Stimulated activated CD8-positive, alpha-beta memory T cell treated with anti-CD3 and anti-CD28 coated beads, Interleukin-12 subunit alpha, Interleukin-12 subunit beta, amount 100 ng/mL, for 24 hours (primary cell): ENCODE results near the gene CNTNAP2.
"Not testable (repeated sequence)": the region's sequence is repeated elsewhere in the genome, so short reads cannot be mapped to it uniquely, and the experiment has no call there.

Experiments
- DNase-seq: peaks from one replicate; pipeline ENCODE4 v3.0.0-alpha.2; 2020; ENCODE audit errors: extremely low read depth

Gene CNTNAP2

DNA sequence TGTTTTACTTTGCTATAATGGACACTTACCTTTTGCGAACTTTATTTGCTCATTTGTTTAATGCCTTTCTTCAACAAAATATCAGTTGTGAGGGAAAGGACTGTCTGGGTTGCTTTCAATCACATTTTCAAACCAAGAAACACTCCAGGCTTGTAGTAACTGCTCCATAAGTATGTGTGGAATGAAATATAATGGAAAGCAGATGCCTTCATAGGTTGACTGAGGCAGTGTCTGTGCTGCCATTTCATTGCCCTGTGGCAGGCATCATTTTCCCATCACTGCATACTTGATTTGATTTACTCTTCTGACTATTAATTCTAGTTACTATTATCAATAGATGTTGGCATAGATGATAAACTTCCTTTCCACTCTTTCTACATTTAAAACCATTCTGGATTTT lies 762.3 kb downstream of the CNTNAP2 start:
- no peak for DNase-seq

DNA sequence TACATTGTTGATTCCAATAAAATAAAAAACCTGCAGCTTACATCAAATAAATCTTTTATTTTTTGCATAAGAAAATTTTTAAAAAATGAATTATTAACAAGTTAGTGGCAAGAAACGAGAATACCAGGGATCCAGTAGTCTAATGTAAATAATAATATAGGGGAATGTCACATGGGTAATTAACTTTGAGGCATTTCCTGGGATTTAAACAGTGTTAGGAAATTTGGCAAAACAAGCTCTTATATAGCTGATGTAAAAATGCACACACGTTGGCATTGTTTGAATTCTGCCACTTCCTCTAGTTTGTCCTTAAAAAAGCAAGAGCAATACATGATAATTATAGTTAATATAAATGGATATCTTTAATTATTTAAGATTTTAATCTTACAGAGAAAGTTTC lies 768.6 kb downstream of the CNTNAP2 start:
- DNase-seq: no peak

DNA sequence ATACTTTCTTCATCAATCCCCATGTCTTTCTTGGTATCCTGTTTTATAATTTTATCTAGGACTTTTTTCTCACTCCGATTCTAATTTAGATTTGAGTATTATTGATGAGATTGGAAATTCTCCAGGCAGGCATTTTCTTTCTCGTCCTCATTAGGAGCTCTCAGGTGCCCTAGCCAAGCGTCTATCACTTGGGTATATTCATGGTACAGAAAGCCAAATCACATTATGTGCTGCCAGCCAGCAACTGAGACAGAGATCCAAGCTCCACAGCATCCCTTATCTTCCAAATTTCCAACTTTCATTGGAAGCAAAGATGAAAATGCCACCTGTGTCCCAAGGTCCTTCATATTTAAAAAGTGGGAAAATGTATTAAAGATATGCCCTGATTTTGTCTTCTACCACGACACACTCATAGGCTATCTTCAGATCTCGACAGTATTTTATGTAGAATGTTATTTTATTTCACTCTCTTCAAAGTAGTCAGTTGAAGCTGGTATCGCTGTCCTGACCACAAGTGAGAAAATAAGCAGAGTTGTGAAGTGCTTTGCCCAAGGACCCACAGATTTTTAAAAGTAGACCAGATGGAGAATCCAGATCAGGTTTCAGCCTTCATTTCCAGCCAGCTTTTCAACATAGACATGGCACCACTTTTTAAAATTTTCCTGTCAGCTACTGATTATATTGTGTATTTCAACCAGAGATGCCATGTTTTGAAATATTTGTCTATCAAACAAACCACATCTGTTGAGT lies 773.4 kb downstream of the CNTNAP2 start:
- DNase-seq: no peak

DNA sequence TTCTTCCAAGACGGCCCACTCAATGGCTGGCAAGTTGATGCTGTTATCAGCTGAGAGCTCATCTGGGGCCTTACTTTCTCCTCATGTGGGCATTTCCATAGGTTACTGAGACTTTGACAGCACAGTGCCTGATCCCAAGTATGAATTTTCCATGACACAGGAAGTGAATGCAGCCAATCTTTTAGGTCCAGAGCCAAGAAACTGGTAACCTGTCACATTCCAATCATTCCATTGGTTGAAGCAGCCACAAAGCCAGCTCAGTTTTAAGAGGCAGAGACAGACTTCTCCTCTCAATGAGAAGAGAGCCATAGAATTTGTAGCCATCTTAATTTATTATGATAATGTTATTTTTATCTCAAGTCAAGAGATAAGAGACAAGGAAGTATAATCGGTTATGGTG lies 775.5 kb downstream of the CNTNAP2 start:
- DNase-seq: no peak

DNA sequence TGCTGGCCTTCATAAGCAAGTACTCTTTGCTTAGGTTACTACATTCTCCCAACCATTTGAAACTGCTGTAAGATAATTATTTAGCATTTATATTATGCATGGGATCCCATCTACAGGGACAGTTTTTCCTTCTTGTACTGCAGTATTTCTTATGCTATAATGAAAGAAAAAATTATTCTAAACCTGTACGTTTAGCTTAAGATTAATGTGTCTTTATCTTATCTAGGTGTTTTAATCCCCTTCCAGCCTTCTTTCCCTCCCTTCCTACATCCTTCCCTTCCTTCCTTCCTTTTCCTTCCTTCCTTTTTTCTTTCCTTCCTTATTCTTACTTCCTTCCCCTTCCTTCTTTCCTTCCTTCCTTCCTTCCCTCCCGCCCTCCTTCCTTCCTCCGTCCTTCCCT lies 778.3 kb downstream of the CNTNAP2 start:
- DNase-seq: no peak

DNA sequence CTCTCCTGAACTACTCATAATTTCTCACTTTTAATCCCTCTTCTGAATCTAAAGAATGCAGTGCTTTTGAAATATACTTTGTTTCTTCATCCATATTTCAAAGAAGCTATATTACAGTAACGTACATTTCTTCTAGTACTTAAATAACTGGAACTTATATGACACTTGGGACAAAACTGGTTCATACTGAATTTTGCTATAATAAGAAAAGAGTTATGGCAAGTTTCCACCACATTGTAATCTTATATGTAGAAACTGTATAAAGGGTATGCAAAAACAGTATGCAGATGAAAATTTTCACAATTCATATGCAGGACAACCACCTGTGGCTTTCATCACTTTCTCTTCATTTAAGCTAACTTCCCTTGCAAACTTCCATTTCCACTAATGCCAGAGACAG lies 785.7 kb downstream of the CNTNAP2 start:
- DNase-seq: no peak

DNA sequence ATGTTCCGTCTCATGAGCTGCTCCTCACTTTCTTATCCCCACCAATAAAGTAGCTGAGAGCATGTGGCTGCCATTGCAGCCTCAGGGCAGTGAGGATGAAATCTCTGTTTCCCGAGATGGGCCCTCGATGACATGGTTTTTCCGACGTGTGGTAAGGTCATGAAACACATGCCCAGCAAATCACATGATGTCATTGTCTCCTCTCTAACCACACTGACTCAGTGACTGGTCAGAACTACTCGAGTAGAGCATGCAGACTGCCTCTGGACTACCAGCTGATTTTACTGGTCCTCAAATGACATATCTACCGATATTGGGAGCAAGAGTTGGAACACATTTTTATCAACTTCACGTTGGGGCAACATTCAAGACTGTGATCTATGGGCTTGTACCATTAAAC lies 786.1 kb downstream of the CNTNAP2 start:
- DNase-seq: no peak

DNA sequence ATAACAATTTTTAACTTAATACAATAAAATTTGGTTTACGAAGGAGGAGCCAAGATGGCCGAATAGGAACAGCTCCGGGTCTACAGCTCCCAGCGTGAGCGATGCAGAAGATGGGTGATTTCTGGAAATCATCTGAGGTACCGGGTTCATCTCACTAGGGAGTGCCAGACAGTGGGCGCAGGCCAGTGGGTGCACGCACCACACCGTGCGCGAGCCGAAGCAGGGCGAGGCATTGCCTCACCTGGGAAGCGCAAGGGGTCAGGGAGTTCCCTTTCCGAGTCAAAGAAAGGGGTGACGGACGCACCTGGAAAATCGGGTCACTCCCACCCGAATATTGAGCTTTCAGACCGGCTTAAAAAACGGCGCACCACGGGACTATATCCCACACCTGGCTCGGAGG lies 789.1 kb downstream of the CNTNAP2 start:
- DNase-seq: not testable (repeated sequence)

DNA sequence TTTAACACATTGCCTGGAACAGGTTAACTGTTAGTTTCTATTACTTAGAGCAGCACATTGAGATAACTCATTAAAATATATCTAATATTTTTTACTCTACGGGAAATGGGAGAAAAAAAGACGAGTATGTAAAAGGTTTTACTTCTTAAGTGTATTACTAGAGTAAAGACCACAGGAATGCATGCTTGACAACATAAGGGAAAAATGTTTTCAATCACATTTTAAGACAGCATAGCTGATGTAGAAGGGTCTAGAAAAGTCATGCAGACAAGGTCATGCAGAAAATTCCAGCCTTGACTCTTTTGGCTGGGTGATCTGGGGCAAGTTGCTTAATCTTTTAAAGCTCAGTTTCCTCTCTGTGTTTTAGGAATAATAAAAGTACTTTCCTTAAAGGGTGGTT lies 806.2 kb downstream of the CNTNAP2 start:
- no peak for DNase-seq

DNA sequence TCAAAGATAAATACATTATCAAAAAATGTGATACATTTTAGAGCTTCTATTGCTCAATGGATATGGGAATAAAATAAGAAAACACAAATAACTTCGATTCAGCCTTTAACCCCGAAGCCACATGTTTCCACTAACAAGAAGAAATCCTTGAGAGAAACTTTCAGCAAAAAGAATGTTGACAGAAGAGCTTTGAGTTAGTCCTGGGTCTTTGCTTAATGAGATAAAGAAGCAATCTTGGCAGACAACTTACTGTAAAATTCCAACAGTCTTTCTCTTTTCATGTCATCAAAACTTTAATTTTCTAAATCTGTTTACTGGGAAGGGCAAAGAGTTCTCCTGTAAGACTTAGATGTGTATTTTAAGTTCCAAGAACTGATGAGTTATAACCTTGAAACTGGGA lies 810.2 kb downstream of the CNTNAP2 start:
- DNase-seq: no peak

DNA sequence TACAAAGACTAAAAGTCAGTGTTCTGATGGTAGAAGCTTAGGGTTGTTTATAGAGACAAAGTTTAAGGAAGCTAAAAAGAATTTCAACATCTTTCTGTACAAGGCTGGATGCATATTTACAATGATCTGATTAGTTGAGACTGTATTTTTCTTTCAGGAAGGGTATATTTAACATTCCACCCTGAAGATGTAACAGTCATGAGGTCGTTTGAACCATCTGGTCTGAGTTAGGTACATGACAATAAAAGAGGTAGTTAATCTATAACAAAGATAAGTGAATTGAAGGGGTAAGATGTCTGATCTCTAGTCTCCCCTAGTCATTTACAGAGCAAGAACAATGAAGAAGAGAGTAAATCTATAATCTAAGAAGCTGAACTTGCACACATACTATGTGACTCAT lies 821.2 kb downstream of the CNTNAP2 start:
- no peak for DNase-seq

DNA sequence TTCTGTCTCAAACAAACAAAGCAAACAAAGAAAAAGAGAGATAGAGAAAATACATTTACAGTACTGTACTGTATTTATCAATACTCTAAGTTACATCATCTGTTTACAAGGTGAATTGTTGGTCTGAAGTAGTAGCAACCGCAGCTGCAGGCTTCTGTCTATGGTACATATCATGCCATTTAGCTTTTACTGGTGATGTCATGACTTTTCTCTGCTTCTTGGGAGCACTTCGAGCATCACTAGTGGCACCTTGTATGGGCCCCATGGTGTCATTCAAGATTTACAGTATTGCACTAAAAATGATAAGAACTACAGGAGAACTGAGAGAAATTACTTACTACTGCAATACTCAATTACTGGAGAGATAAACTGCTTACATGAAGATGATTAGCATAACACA lies 826.9 kb downstream of the CNTNAP2 start:
- no peak for DNase-seq

DNA sequence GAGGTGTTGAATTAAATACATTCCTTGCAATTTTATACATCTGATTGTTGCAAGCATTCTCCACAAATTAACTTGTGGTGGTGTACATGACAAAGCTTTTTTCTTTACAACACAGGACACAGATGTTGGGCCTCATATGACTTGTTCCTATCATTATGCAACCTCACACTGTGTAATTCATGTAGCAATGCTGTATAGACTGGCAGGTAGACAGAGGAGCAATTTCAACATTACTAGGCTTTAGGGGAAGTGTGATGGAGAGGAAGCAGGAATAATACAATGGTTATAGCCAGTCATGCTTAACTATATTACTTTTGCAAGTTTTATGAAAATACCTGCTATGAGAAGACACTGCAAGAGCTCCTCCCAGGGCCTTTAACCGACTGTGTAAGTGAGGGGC lies 832.1 kb downstream of the CNTNAP2 start:
- no peak for DNase-seq

DNA sequence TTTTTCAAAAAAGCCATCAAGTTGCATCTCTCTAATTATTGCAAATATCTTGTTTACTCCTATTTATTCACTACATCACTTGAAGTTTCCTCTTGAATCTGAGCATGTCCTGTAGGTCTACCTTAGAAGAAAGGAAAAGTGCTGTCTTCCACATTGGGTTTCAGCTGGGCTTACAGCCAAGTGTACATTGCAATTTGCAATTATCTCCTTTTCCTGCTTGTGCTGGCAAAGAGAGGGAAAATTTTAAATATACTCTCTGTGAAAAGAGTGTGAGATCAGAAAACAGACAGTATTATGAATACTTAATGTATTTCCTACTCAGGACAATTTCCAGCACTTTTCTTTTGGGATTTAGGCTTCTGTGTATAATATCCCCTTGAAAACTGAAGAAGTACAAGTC lies 839.7 kb downstream of the CNTNAP2 start:
- DNase-seq: no peak

DNA sequence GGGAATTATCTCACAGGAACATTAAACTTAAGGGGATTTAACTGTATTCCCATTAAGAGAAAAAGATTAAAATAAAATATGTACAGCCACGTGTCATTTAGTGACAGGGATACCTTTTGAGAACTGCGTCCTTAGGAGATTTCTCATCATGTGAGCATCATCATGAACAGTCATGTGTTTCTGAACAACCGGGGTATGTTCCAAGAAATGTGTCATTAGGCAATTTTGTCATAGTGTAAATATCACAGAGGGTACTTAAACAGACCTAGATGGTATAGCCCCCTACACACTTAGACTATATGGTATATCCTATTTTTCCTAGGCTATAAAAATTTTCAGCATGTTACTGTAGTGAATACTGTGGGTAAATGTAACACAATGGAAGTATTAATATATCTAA lies 840.3 kb downstream of the CNTNAP2 start:
- DNase-seq: no peak

DNA sequence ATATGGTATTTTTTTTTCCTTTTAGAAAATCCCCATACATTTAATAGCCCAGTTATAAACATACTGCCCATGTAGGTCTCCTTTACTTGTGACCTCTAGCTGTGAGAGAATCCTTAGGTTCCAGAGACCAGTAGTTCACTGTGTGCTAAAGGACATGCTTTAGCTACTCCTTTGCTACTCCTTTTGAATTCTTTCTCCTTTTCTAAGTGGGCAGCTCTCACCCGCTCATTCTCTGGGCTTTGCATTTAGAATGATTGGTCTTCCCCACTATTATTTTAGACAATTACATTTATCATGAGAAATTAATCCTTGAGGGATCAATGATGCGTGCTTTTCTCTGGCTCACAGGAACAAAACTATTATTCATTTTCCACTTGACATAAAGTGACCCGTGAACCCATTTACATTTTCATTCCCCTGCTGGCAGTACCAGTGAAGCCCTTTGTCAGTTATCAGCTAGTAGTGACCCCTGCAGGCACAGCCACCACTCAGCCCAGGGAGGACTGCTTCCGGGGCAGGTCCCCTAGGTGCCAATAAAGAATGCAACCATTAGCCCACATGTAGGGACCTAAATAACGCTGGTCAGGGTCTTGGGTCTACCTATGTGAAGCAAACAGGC lies 844.3 kb downstream of the CNTNAP2 start:
- DNase-seq: no peak

DNA sequence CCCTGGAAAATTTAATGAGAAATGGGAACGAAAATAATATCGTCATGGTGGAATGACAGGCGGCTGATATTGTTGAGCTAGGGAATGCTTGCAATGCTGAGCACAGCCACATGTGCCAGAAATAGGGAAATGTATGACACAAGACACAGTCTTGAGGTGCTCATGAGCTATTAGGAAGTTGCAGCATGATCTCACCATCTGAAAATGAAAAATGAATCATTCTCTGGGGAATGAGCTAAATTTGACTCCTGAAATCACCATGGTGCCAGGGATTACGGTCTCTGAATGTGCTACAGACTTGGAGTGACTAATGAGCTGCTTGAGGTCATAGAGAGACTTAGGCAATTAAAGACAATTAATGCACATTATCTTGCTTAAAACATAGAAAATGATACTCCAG lies 845.0 kb downstream of the CNTNAP2 start:
- no peak for DNase-seq

DNA sequence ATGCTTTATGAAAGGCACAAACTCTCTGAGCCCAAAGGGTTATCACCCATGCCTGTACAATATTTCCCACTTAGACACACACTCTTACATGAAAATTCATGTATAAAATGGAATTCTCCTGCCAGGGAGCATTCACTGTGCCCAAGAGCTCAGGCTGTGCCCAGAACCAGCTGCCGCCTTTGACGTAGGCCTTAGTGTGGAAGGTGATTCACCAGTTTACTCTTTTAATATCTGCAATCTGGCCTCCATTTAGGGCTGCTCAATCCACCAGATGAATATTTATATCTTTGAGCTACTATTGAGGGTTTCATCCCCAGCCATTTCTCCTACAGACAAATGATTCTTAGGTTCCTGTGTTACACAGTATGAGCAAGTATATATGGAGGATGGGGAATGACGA lies 849.7 kb downstream of the CNTNAP2 start:
- DNase-seq: no peak

DNA sequence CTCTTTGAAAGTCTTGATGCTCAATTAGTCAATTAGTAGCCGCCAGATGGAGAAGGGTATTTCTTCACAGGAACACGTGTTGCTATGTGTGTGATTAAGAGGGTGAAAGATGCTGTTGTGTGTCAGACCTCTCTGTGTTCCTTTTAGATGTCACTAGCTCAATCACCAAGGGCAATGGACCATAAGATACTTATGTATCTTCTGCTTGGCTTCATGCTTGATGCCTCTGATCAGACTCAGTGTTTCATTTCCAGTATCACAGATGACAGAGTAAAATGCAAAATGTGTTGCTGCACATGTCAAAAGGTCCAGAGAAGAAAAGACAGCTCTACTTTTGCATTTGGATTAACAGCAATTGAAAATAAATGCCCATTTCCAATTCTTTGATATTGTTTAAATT lies 865.9 kb downstream of the CNTNAP2 start:
- DNase-seq: no peak

DNA sequence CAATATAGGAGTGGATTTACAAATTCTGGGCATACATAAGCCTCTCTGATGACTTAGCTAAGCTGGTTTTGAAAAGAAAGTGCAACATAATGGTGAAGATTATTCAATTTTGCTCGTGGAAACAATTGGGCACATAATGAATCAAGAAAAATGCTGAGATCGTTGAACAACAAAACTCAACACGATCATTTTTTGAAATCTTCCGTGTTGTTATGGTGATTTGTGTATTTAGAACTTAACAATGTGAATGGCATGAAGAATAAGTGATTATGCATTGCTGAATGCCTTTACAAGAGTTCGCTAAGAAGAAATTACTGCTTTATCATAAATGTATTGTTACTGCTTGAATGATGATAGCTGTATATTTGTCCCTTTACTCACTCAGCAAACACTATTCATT lies 875.0 kb downstream of the CNTNAP2 start:
- DNase-seq: no peak

DNA sequence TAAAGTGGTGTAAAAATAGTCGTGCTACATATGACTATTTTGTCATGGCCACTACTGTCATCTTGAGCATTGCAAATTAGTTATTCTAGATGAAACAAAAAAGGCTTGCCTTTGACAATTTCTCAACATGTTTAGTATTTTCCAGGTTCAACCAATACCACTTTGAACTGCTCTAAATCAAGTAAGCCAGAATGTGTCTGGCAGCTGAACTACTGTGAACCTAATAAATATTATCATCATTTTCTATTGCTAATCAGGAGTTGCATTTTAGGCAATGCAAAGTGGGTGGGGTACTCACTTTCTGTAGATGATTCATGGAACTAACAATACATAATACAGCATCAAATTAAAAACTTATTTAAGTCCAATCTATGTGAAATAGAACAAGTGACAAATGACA lies 877.2 kb downstream of the CNTNAP2 start:
- no peak for DNase-seq

DNA sequence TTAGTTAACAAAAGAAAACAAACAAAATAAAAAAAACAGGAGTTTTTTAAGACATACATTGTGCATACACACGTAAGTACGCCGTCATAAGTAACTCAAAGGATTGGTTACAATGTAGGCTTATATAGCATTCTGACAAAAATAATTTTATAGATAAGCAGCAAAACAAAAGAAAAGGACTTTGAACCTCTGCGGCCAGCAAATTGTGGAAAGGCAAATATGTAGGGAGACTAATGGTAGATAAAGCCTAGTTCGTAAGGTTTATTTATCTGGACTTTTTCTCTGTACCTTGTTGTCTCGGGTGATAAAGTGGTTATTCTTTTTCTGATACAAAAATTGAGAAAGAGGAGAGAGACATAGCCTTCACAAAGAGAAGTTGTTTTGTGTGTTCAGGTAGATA lies 891.9 kb downstream of the CNTNAP2 start:
- no peak for DNase-seq

DNA sequence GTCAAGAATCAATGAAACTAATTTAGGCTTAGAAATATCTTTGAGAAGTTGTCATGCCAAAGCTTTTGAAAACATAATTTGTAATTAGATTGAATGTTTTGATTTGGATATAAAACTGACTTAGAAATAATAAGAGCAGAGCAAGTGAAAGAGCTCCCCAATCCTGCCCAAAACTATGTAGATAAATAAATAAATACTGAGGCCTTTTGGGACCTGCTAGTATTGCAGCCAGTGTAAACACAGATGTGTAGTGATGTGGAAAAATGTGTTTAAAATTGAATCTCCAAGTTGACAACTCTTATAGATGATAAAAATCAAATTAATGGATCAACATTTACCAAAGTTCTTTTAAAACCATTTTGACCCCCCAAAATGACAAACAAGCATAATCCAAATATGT lies 896.1 kb downstream of the CNTNAP2 start:
- DNase-seq: no peak

DNA sequence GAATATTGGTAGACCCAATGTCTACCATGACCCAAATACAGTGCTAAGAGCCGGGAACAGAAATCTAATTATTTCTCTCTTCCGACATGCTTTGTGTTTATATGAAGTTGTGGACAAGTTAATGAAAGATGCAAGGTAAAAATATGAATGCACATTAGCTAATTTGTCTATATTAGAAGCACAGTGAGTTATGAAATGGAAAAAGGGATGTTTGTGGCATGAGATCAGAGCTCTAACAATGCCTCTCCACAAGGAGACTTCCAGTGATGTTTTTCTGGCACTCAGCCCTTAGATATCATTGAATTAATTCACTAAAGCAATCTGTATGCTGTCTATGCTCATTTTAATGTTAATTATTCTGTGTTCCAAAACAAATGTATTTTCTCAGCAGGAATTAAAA lies 897.2 kb downstream of the CNTNAP2 start:
- DNase-seq: no peak
